Endodermal cell (in vitro differentiated cells): Measurements from ENCODE around the gene NLGN1. TPM values are rescaled to one million over a fixed set of nuclear protein-coding genes. Genes with fewer than 3 reads are reported as not detected.

Experiments used
- DNase-seq: peaks from one replicate; pipeline ENCODE4 v3.0.0-alpha.2; 2017
- H3K27ac ChIP-seq: 2 replicates; pipeline ENCODE4 v1.5.1; 2013; ENCODE audit warnings: mild to moderate bottlenecking, low read depth, low read length, moderate library complexity
- H3K27me3 ChIP-seq: 2 replicates; pipeline ENCODE4 v1.6.1; 2013; ENCODE audit warnings: mild to moderate bottlenecking, low read length, moderate library complexity; ENCODE audit not compliant: insufficient read depth, control insufficient read depth, poor library complexity, severe bottlenecking
- H3K36me3 ChIP-seq: 2 replicates; pipeline ENCODE4 v1.7.0; 2013; ENCODE audit warnings: mild to moderate bottlenecking, low read length, moderate library complexity; ENCODE audit not compliant: control insufficient read depth, insufficient read depth
- H3K4me1 ChIP-seq: one replicate; pipeline ENCODE4 v1.7.0; 2013; ENCODE audit warnings: low read length; ENCODE audit not compliant: control insufficient read depth, insufficient read depth
- H3K4me3 ChIP-seq: 2 replicates; pipeline ENCODE4 v1.5.1; 2013; ENCODE audit warnings: mild to moderate bottlenecking, low read length, moderate library complexity
- H3K9ac ChIP-seq: 2 replicates; pipeline ENCODE4 v1.6.1; 2013; ENCODE audit warnings: mild to moderate bottlenecking, low read length, moderate library complexity; ENCODE audit not compliant: poor library complexity, severe bottlenecking; ENCODE audit errors: extremely low read depth
- H3K9me3 ChIP-seq: 2 replicates; pipeline ENCODE4 v1.6.1; 2013; ENCODE audit warnings: mild to moderate bottlenecking, low read length, moderate library complexity; ENCODE audit not compliant: control insufficient read depth
- H3K27ac Mint-ChIP-seq: 2 replicates; pipeline ENCODE4 v1.8.0; 2020; ENCODE audit warnings: mixed read lengths
- H3K27me3 Mint-ChIP-seq: 2 replicates; pipeline ENCODE4 v1.8.0; 2021; ENCODE audit warnings: mild to moderate bottlenecking, mixed read lengths; ENCODE audit not compliant: insufficient read depth
- H3K36me3 Mint-ChIP-seq: 2 replicates; pipeline ENCODE4 v1.8.0; 2020; ENCODE audit warnings: low read depth, mixed read lengths
- H3K4me1 Mint-ChIP-seq: 2 replicates; pipeline ENCODE4 v1.8.0; 2020; ENCODE audit warnings: mixed read lengths
- H3K4me3 Mint-ChIP-seq: 2 replicates; pipeline ENCODE4 v1.8.0; 2020; ENCODE audit warnings: mild to moderate bottlenecking, moderate library complexity, mixed read lengths
- H3K9me3 Mint-ChIP-seq: 2 replicates; pipeline ENCODE4 v1.8.0; 2020; ENCODE audit warnings: mild to moderate bottlenecking, mixed read lengths
- WGBS, 2 experiments: methylation state at CpG; one replicate each; pipeline versions ENCODE4 v1.1.5 to v1.1.7; 2013; ENCODE audit warnings: missing lambda C conversion rate in 2 of 2, mixed read lengths in 1 of 2; ENCODE audit not compliant: insufficient coverage in 1 of 2, insufficient read length in 1 of 2; 5-methylcytosine and 5-hydroxymethylcytosine counted together
- total RNA-seq, 2 donors: library from RNA; stranded (reverse); fragmentation: NEBNext Ultra II Directional in 1 of 2; extraction: Animal tissue kit (Norgen Biotek cat#: 25700) in 1 of 2; gene quantifications; 2 replicates in 1 of 2; 3 replicates in 1 of 2; pipeline ENCODE4 v1.2.1, GENCODE V29; 2021
- TF ChIP-seq, protein P1 (sequence below): fragments of 200-600 bp; sonication (generic); conservative IDR thresholded peaks from 2 replicates; pipeline ENCODE4 v1.5.0; 2021; ENCODE audit warnings: antibody characterized with exemption, mild to moderate bottlenecking

The NLGN1 gene
- total RNA-seq, 2 donors from 2014 or later = 3.4 to 14.3 TPM

DNA sequence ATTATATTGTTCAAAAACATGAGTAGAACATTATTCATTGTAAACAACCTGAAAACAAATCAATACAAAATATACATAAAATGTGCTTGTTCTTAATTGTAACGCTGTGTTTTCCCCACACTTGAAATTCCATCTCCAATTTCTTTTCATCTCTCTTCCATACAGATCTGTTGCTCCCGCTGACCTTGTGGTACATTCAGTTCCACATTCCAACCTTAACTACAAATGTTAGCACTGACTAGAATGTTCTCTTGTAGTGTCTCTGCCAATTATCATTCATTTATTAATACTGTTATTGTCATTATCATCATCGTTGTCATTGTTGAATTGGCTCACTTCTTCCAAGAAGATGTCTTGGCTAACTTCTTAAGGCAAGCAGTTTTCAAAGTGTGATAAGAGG is 65.7 kb downstream of the NLGN1 start:
- H3K27ac ChIP-seq = no peak overlapping the region
- no peaks in the 10 kb centered on the region for H3K4me1 ChIP-seq
- H3K4me3 Mint-ChIP-seq = no peak overlapping the region
- 96 to 100% methylated on average over 2 to 3 of the region's 3 CpGs for whole genome bisulfite sequencing, 2 experiments
- no peak overlapping the region for H3K4me3 ChIP-seq
- DNase-seq = no peak
- no peak overlapping the region for H3K27ac Mint-ChIP-seq
- H3K4me1 Mint-ChIP-seq = peaks cover 11% of the 10 kb centered on the region
- H3K27me3 Mint-ChIP-seq = no peaks in the 10 kb centered on the region
- TF ChIP-seq, protein P1, sequence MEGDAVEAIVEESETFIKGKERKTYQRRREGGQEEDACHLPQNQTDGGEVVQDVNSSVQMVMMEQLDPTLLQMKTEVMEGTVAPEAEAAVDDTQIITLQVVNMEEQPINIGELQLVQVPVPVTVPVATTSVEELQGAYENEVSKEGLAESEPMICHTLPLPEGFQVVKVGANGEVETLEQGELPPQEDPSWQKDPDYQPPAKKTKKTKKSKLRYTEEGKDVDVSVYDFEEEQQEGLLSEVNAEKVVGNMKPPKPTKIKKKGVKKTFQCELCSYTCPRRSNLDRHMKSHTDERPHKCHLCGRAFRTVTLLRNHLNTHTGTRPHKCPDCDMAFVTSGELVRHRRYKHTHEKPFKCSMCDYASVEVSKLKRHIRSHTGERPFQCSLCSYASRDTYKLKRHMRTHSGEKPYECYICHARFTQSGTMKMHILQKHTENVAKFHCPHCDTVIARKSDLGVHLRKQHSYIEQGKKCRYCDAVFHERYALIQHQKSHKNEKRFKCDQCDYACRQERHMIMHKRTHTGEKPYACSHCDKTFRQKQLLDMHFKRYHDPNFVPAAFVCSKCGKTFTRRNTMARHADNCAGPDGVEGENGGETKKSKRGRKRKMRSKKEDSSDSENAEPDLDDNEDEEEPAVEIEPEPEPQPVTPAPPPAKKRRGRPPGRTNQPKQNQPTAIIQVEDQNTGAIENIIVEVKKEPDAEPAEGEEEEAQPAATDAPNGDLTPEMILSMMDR = no peak
- H3K36me3 Mint-ChIP-seq = no peaks in the 10 kb centered on the region
- no peaks in the 10 kb centered on the region for H3K27me3 ChIP-seq
- H3K36me3 ChIP-seq = no peaks in the 10 kb centered on the region
- no peaks in the 10 kb centered on the region for H3K9me3 ChIP-seq
- no peak overlapping the region for H3K9ac ChIP-seq
- H3K9me3 Mint-ChIP-seq = no peaks in the 10 kb centered on the region

DNA sequence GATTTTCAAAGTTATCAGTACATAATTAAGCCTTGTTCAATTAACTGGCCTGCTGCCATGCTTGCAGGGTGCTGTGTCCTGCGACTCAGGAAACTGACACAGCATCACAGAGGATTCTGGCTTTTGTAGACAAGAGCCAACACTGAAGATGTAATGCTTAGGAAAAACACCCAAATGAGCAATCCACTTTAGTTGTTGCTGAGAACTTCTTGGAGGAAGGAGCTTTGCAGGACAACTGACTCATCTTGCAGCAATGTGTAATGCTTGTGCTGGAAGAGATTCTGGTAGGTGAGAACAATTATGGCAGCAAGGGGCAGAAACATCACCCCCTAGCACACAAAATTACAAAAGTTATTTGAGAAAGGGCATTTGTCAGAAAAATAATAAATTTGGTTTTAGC is 67.6 kb downstream of the NLGN1 start:
- no peaks in the 10 kb centered on the region for H3K27me3 Mint-ChIP-seq
- no peak overlapping the region for H3K9ac ChIP-seq
- peak; percentile 33 for DNase-seq
- H3K4me1 Mint-ChIP-seq = peaks cover 11% of the 10 kb centered on the region
- TF ChIP-seq, protein P1 = no peak
- no peak overlapping the region for H3K27ac Mint-ChIP-seq
- no peak overlapping the region for H3K4me3 ChIP-seq
- H3K36me3 ChIP-seq = no peaks in the 10 kb centered on the region
- no peaks in the 10 kb centered on the region for H3K36me3 Mint-ChIP-seq
- WGBS, 2 experiments = 67 to 94% methylated on average over 1 of the region's 1 CpG
- H3K9me3 ChIP-seq = no peaks in the 10 kb centered on the region
- no peaks in the 10 kb centered on the region for H3K27me3 ChIP-seq
- no peaks in the 10 kb centered on the region for H3K4me1 ChIP-seq
- H3K4me3 Mint-ChIP-seq = no peak overlapping the region
- no peak overlapping the region for H3K27ac ChIP-seq
- no peaks in the 10 kb centered on the region for H3K9me3 Mint-ChIP-seq

DNA sequence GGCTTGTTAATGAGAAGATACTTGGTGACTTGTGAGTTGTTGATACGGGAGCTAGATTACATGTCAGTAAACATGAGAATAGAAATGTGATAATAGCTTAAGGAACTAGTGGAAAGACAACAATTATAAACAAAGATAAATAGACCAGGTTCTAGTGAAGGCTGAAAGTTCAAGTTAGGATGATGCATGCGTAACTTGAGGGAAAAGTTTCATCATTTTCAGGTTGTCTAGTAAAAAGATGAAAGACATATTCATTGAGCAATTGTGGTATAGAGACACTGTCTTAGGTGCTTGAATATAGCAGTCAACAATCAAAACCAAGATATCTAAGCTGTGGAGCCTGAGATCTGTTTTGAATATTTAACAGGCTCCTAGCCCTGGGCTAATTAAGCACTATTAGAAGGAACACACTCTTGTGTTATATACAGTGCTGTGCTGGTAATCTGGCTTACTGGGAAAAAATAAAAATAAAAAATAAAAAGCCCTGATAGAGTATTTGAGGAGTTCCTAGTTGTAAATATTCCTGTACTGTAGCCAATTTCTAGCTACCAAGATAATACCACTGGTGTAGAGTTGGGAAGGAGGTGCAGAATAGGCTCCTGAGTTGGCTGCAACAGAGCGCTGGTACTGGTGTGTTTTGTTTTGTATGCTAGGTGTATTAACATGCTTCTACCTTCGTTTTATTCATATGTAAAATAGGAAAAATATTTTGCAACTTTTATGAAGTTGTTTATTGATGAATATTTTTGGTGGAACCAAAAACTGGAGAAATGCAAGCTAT is 68.5 kb downstream of the NLGN1 start:
- WGBS, 2 experiments = 80 to 100% methylated on average over 1 to 4 of the region's 4 CpGs
- Histone ChIP-seq H3K9me3 (no peaks in the 10 kb centered on the region), H3K27me3 (no peaks in the 10 kb centered on the region), H3K4me3 (no peak overlapping the region), H3K4me1 (no peaks in the 10 kb centered on the region), H3K9ac (no peak overlapping the region), H3K36me3 (no peaks in the 10 kb centered on the region), H3K27ac (no peak overlapping the region)
- H3K27ac Mint-ChIP-seq = no peak overlapping the region
- no peaks in the 10 kb centered on the region for H3K27me3 Mint-ChIP-seq
- TF ChIP-seq, protein P1 = no peak
- no peaks in the 10 kb centered on the region for H3K36me3 Mint-ChIP-seq
- peaks cover 11% of the 10 kb centered on the region for H3K4me1 Mint-ChIP-seq
- no peak overlapping the region for H3K4me3 Mint-ChIP-seq
- DNase-seq = no peak
- no peaks in the 10 kb centered on the region for H3K9me3 Mint-ChIP-seq
